ENCODE measurements around the gene AKAP1. TPM values are rescaled to one million over a fixed set of nuclear protein-coding genes. Genes with fewer than 3 reads are reported as not detected.
A peak's percentile ranks its signal among the peaks of the same experiment; 100 is the strongest.

The AKAP1 gene
- total RNA-seq, 1 donor from 2014 or later: 214 TPM

- peak; percentile 65 for DNase-seq
- Histone ChIP-seq H3K27me3 (ENCODE audit: low read depth) (no peaks in the 10 kb centered on the region), H3K27ac (replicated peaks) (peak overlapping the region; percentile 94), H3K4me3 (peak overlapping the region; percentile 91), H3K9me3 (replicated peaks) (no peaks in the 10 kb centered on the region), H3K36me3 (no peaks in the 10 kb centered on the region), H3K4me1 (peaks cover 74% of the 10 kb centered on the region)
- intact Hi-C loops (cut with micrococcal nuclease): no loop called here
- TF ChIP-seq CTCF (IDR thresholded peaks at IDR 0.05; ENCODE audit: borderline replicate concordance): peak; percentile 33
These were observed 512 bp downstream of the AKAP1 start for GRCh38 chr17:57085448-57086068.

- Histone ChIP-seq H3K36me3 (no peaks in the 10 kb centered on the region), H3K27ac (replicated peaks) (peak overlapping the region; percentile 94), H3K4me3 (peak overlapping the region; percentile 91), H3K4me1 (peaks cover 79% of the 10 kb centered on the region), H3K9me3 (replicated peaks) (no peaks in the 10 kb centered on the region), H3K27me3 (ENCODE audit: low read depth) (no peaks in the 10 kb centered on the region)
- intact Hi-C loops (cut with micrococcal nuclease): no loop called here
- TF ChIP-seq CTCF (IDR thresholded peaks at IDR 0.05; ENCODE audit: borderline replicate concordance): no peak
- DNase-seq: no peak
These were observed 1.3 kb downstream of the AKAP1 start for GRCh38 chr17:57086069-57086930.

DNA sequence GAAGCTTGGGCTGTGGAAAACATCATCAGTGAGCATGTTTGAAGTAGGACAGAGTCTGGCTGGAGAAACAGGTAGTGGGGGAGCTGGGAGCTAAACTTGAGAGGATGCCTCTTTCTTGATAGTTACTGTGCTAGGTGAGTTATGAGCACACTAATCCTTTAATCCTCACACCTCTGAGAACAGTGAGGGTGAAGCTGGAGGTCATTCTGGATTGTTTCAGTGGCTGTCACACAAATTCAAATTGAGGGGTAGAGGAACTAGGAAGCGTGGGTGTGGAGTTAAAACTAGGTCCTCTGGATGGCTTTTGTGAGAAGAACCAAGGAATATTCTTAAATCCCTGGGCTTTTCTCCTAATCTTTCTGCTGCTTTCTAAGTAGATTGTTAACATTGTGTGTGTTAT, 3.3 kb downstream of the AKAP1 start:
- Histone ChIP-seq H3K4me3 (peak overlapping the region; percentile 91), H3K36me3 (no peaks in the 10 kb centered on the region), H3K4me1 (peaks cover 93% of the 10 kb centered on the region), H3K27me3 (ENCODE audit: low read depth) (no peaks in the 10 kb centered on the region), H3K9me3 (replicated peaks) (no peaks in the 10 kb centered on the region), H3K27ac (replicated peaks) (peak overlapping the region; percentile 94)
- no peak for TF ChIP-seq CTCF (IDR thresholded peaks at IDR 0.05; ENCODE audit: borderline replicate concordance)
- no peak for DNase-seq
- intact Hi-C loops (cut with micrococcal nuclease): no loop called here

- TF ChIP-seq CTCF (IDR thresholded peaks at IDR 0.05; ENCODE audit: borderline replicate concordance): no peak
- no peaks in the 10 kb centered on the region for H3K36me3 ChIP-seq
- peak overlapping the region; percentile 94 for H3K27ac ChIP-seq (replicated peaks)
- H3K27me3 ChIP-seq (ENCODE audit: low read depth): no peaks in the 10 kb centered on the region
- H3K4me3 ChIP-seq: peak overlapping the region; percentile 91
- intact Hi-C loops (cut with micrococcal nuclease): no loop called here
- DNase-seq: no peak
- H3K9me3 ChIP-seq (replicated peaks): no peaks in the 10 kb centered on the region
- H3K4me1 ChIP-seq: peaks cover 93% of the 10 kb centered on the region
These were observed 4.3 kb downstream of the AKAP1 start for GRCh38 chr17:57089391-57089790.

- DNase-seq: no peak
- Histone ChIP-seq H3K27ac (replicated peaks) (peak overlapping the region; percentile 94), H3K27me3 (ENCODE audit: low read depth) (no peaks in the 10 kb centered on the region), H3K9me3 (replicated peaks) (no peaks in the 10 kb centered on the region), H3K4me1 (peaks cover 97% of the 10 kb centered on the region), H3K36me3 (no peaks in the 10 kb centered on the region), H3K4me3 (peak overlapping the region; percentile 91)
- intact Hi-C loops (cut with micrococcal nuclease): no loop called here
- TF ChIP-seq CTCF (IDR thresholded peaks at IDR 0.05; ENCODE audit: borderline replicate concordance): no peak
These were observed 5.6 kb downstream of the AKAP1 start for GRCh38 chr17:57090560-57091185.

Measured in left ventricle myocardium inferior (tissue), 1 donor.